Measurements from ENCODE around the gene TENM4. TPM values are rescaled to one million over a fixed set of nuclear protein-coding genes. Genes with fewer than 3 reads are reported as not detected.

TENM4 gene
- polyA plus RNA-seq, 1 experiment = 0.39 TPM

- DNase-seq (ENCODE audit: low read depth) = no peak
- TF ChIP-seq CTCF (IDR thresholded peaks at IDR 0.05; ENCODE audit: insufficient read depth, low read depth, low read length) = no peak
- CTCF ChIA-PET = interaction anchor here (4.4 kb wide), 1 partner anchor 11 kb away, joined by 48 read pairs; no protein-coding TSS in a partner anchor
- no peaks in the 10 kb centered on the region for H3K36me3 ChIP-seq (ENCODE audit: control insufficient read depth, insufficient read depth, low read length)
- H3K27me3 ChIP-seq (ENCODE audit: control insufficient read depth, insufficient read depth, low read length) = peaks cover 1% of the 10 kb centered on the region; the same call in 1 of the 2 replicates
- POLR2A ChIA-PET = no interaction called here
- H3K4me3 ChIP-seq (ENCODE audit: low read depth, low read length) = no peak overlapping the region
These were observed 783.4 kb downstream of the TENM4 start for GRCh38 chr11:78657441-78657840.

- CTCF ChIA-PET = interaction anchor here (1.1 to 4.4 kb wide), 2 partner anchors 10 to 142 kb away, joined by 3 to 48 read pairs; no protein-coding TSS in a partner anchor
- H3K27me3 ChIP-seq (ENCODE audit: control insufficient read depth, insufficient read depth, low read length) = peaks cover 1% of the 10 kb centered on the region; the same call in 1 of the 2 replicates
- POLR2A ChIA-PET = no interaction called here
- no peak for DNase-seq (ENCODE audit: low read depth)
- no peak overlapping the region for H3K4me3 ChIP-seq (ENCODE audit: low read depth, low read length)
- H3K36me3 ChIP-seq (ENCODE audit: control insufficient read depth, insufficient read depth, low read length) = no peaks in the 10 kb centered on the region
- TF ChIP-seq CTCF (IDR thresholded peaks at IDR 0.05; ENCODE audit: insufficient read depth, low read depth, low read length) = no peak
These were observed 783.8 kb downstream of the TENM4 start for GRCh38 chr11:78656984-78657383.

- POLR2A ChIA-PET = no interaction called here
- H3K27me3 ChIP-seq (ENCODE audit: control insufficient read depth, insufficient read depth, low read length) = peaks cover 1% of the 10 kb centered on the region; the same call in 1 of the 2 replicates
- TF ChIP-seq CTCF (IDR thresholded peaks at IDR 0.05; ENCODE audit: insufficient read depth, low read depth, low read length) = no peak
- H3K4me3 ChIP-seq (ENCODE audit: low read depth, low read length) = no peak overlapping the region
- no peaks in the 10 kb centered on the region for H3K36me3 ChIP-seq (ENCODE audit: control insufficient read depth, insufficient read depth, low read length)
- no peak for DNase-seq (ENCODE audit: low read depth)
- CTCF ChIA-PET = interaction anchor here (0.6 to 4.4 kb wide), 3 partner anchors 9 to 142 kb away, joined by 3 to 48 read pairs (median 3); no protein-coding TSS in a partner anchor
These were observed 784.5 kb downstream of the TENM4 start for GRCh38 chr11:78656327-78656726.

DNA sequence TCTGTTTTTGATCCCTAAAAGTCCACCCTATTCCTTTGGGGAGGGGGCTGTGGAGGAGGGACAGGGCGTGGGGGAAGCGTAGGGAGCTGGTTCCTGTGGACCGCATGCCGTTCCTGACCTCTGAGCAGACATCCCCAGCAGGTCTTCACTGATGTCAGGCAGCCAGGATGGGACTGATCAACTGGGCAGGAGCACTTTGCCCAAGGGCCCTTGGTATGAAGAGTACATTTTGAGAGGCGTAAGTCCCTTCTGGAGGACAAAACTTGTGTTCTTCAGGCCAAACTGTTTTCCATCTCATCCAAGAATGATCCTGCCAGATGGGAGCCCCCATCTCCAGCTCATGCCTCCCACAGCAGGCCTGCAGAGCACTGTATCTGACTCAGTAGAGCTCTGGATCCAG is 785.3 kb downstream of the TENM4 start:
- no peaks in the 10 kb centered on the region for H3K36me3 ChIP-seq (ENCODE audit: control insufficient read depth, insufficient read depth, low read length)
- no peak for TF ChIP-seq CTCF (IDR thresholded peaks at IDR 0.05; ENCODE audit: insufficient read depth, low read depth, low read length)
- H3K4me3 ChIP-seq (ENCODE audit: low read depth, low read length) = no peak overlapping the region
- CTCF ChIA-PET = interaction anchor here (0.6 to 4.4 kb wide), 3 partner anchors 9 to 273 kb away, joined by 3 to 48 read pairs (median 4); no protein-coding TSS in a partner anchor
- POLR2A ChIA-PET = no interaction called here
- no peak for DNase-seq (ENCODE audit: low read depth)
- H3K27me3 ChIP-seq (ENCODE audit: control insufficient read depth, insufficient read depth, low read length) = peaks cover 1% of the 10 kb centered on the region; the same call in 1 of the 2 replicates

- ChIA-PET CTCF (interaction anchor here (1.1 to 4.4 kb wide), 2 partner anchors 8 to 61 kb away, joined by 3 to 48 read pairs; no protein-coding TSS in a partner anchor), POLR2A (no interaction called here)
These were observed 786.0 kb downstream of the TENM4 start for GRCh38 chr11:78654866-78655265.

More at GRCh38 chr11:78654866-78655265, 786.0 kb downstream of the TENM4 start:
- Histone ChIP-seq H3K4me3 (ENCODE audit: low read depth, low read length) (no peak overlapping the region), H3K36me3 (ENCODE audit: control insufficient read depth, insufficient read depth, low read length) (no peaks in the 10 kb centered on the region), H3K27me3 (ENCODE audit: control insufficient read depth, insufficient read depth, low read length) (peaks cover 1% of the 10 kb centered on the region; the same call in 1 of the 2 replicates)
- no peak for DNase-seq (ENCODE audit: low read depth)
- TF ChIP-seq CTCF (IDR thresholded peaks at IDR 0.05; ENCODE audit: insufficient read depth, low read depth, low read length) = no peak

All from BJ (cell line).